Body of pancreas (tissue), 4 donors: ENCODE measurements around the gene AKIRIN2.

ENCODE experiments used
- POLR2A ChIP-seq, 3 donors: fragments of 450-650 bp; IDR thresholded peaks; one replicate each; pipeline ENCODE4 v1.6.1; 2016; ENCODE audit warnings: antibody characterized with exemption in 3 of 3, mild to moderate bottlenecking in 2 of 3
- TF ChIP-seq, protein P1 (sequence below), 7 experiments: fragments of 450-650 bp in 4 of 7; fragments of 200-600 bp in 3 of 7; sonication (generic) in 3 of 7; IDR thresholded peaks; one replicate each; pipeline ENCODE4 v1.5.1; 2016 to 2019; ENCODE audit warnings: antibody characterized with exemption in 7 of 7

DNA sequence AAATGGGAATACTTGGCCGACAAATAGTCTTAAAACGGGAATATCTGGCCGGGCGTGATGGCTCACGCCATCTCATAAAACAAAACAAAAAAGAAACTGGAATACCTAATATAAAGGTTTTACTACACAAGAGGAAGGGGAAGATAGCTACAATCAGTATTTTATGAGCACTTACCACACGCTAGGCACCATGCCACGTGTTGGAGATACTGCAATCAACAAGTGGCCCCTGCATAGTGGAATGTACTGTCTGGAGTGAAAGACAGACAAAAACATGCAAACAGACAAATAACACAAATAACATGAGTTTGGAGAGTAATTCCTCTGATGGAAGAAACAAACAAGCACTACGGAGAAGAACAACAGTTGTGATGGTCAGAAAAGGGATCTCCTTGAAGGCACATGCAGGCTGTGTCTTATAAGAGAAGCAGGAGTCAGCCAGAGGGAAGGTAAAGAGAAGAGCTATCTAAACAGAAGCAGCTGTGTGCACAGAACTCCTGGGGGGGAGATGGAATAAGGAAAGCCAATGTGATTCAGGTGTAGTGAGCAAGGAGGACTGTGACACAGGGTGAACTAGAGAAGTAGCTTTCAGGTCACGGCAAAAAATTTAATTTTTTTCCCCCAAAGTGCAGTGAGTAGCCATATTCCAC lies 39.1 kb upstream of the AKIRIN2 start:
- TF ChIP-seq POLR2A (IDR thresholded peaks at IDR 0.05), result no peak
- TF ChIP-seq, protein P1, sequence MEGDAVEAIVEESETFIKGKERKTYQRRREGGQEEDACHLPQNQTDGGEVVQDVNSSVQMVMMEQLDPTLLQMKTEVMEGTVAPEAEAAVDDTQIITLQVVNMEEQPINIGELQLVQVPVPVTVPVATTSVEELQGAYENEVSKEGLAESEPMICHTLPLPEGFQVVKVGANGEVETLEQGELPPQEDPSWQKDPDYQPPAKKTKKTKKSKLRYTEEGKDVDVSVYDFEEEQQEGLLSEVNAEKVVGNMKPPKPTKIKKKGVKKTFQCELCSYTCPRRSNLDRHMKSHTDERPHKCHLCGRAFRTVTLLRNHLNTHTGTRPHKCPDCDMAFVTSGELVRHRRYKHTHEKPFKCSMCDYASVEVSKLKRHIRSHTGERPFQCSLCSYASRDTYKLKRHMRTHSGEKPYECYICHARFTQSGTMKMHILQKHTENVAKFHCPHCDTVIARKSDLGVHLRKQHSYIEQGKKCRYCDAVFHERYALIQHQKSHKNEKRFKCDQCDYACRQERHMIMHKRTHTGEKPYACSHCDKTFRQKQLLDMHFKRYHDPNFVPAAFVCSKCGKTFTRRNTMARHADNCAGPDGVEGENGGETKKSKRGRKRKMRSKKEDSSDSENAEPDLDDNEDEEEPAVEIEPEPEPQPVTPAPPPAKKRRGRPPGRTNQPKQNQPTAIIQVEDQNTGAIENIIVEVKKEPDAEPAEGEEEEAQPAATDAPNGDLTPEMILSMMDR (IDR thresholded peaks at IDR 0.05), result no peak
